Forelimb muscle (tissue), 1 donor: Measurements from ENCODE around the gene LRRC8C. TPM values are rescaled to one million over a fixed set of nuclear protein-coding genes. Genes with fewer than 3 reads are reported as not detected.
"Not testable (repeated sequence)": the region's sequence is repeated elsewhere in the genome, so short reads cannot be mapped to it uniquely, and the experiment has no call there.

Experiments used
- DNase-seq: peaks from one replicate; pipeline ENCODE4 v3.0.0-alpha.2; 2013; ENCODE audit warnings: low read depth
- polyA plus RNA-seq: library from polyadenylated mRNA; unstranded; fragments of 120-200 nt; gene quantifications from one replicate; pipeline ENCODE4 v1.2.1, GENCODE V29; 2013; ENCODE audit not compliant: insufficient read length

The LRRC8C gene
- polyA plus RNA-seq = 5.5 TPM

DNA sequence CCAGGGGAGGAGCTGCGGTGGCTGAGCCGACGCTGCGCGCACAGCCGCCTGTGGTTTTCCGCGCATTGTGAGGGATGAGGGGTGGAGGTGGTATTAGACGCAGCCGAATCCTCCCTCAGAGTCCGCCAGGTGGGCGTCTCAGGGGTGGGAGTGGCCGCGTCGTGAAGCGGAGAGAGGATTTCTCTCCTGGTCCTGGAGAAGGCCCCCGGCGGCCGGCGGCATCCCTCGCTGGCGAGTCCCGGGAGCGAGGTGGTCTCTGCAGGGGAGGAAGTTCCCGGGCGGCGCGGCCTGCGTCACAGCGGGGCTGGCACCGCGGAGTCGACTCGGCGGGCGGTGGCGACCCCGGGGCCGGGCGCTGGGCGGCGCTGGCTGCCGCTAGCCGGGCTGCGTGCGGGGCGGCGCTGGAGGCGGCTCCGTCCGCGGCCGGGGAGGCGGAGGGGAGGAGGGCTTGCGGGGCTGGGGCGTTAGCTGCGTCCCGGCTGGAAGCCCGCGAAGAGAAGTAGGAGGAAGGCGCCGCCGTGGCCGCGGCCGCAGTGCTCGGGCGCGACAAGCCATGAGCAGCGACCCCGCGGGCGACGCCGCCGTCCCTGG, at the start of gene LRRC8C:
TSS of gene LRRC8C (plus strand) at position 464 of the 591 bp plus-strand sequence. CDS start 53,354 bp downstream, outside the sequence.
- DNase-seq = no peak

DNA sequence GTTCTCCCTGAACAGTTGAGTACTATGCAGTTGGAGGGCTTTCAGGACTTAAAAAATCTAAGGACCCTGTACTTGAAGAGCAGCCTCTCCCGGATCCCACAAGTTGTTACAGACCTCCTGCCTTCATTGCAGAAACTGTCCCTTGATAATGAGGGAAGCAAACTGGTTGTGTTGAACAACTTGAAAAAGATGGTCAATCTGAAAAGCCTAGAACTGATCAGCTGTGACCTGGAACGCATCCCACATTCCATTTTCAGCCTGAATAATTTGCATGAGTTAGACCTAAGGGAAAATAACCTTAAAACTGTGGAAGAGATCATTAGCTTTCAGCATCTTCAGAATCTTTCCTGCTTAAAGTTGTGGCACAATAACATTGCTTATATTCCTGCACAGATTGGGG, 48.7 kb upstream of the LRRC8C start:
- no peak for DNase-seq

DNA sequence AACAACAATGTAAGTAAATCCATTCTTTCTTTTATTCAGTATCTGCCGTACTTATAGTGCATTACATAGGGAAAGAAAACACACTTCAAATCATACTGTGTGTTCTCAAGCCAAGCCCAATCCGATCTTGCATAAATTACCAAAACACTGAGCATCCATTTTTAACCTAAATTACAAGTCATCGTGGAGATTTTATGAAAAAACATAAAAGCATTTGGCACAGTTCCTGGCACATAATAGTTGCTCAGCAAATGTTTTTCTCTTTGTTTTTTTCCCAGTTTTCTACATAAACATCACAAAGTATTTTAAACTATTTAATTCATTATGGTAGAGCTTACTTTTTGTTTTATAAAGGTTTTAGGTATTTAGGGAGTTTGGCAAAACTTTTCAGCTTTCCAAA, 48.1 kb upstream of the LRRC8C start:
- no peak for DNase-seq

DNA sequence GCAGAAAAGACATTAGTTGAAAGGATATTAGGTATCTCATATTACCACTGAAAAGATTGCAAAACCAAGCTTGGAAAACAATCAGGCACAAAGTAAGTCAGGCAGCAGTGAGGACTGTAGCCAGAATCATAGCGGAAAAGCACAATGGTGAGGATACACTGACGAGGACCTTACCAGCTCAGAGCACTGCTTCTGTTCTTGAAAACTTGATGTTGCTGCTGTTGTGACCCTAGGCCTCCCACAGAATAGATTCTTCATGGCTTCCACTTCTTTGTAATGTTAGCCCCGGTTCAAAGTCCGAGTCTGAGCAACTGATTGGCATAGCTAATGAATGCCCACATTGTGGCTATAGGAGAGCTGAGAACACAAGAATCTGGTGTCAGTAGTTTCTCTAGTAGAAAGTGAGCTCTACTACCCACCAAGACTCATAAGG, 45.2 kb upstream of the LRRC8C start:
- no peak for DNase-seq

DNA sequence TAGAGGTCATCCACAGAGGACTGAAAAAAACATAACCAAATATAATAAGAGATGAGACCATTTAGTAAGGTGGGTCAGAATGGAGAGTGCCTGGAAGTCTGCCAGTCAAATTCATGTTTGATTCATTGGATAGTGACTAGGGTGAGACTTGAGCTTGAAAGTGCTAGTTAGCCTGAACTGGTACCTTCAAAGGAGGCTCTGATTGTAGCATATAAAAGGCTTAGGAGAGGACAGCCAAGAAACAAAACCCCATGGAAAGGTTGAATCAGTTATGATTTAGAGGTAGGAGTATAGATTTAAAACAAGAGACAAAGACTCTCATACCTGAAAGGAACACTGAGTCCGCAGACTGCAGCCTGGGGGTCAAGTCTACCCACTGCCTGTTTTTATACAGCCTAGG, 44.4 kb upstream of the LRRC8C start:
- DNase-seq = no peak

DNA sequence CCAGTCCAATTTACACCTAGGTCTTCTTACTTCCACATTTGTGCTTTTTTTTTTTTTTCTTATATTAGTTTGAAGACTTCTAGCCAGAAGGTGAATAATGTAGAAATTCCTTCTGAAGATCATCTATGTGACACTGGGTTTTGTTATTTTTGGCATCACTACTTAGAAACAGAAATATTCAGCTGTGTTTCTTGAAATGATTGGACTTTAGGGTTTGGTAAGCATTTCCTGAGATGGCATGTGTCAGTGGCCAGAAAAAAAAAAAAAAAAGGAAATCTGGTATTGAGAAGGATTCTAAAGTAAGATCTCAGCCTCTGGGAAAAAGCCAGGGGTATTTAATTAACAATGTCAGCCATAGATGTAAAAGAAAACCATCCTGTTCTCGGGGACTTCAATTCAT, 43.4 kb upstream of the LRRC8C start:
- DNase-seq = no peak

DNA sequence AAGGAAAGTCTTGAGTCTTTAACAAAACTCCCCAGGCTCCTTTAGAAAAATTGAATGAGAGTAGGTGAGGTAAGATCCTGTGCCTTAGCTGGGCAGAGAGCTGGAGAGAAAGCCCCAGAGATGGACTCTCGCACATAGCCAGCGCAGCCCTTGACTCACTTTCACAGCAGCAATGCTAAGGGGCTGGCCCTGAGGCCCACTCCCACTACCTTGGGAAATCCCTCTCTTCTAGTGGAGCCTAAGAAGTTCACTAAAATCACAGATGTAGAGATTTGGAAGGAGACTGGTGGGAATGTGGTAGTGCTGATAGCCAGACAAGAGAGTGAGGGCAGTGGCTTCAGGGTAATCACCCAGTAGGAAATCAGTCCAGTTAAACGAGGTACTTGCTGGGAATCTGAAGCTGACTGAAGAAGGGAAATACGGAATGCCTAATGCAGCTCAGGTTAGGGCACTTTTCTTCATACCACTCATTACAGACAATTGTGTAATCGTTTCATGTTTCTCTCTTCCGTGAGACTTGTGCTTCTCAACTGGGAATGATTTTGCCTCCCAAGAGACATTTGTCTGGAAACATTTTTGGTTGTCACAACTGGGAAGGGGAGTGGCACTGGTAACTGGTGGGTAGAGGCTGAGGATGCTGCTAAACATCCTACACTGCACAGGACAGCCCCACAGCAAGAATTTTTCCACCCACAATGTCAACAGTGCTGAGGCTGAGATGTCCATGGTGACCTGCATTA, 42.4 kb upstream of the LRRC8C start:
- no peak for DNase-seq

DNA sequence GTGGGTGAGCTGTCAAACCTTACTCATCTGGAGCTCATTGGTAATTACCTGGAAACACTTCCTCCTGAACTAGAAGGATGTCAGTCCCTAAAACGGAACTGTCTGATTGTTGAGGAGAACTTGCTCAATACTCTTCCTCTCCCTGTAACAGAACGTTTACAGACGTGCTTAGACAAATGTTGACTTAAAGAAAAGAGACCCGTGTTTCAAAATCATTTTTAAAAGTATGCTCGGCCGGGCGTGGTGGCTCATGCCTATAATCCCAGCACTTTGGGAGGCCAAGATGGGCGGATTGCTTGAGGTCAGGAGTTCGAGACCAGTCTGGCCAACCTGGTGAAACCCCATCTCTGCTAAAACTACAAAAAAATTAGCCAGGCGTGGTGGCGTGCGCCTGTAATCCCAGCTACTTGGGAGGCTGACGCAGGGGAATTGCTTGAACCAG, 40.0 kb upstream of the LRRC8C start:
- not testable (repeated sequence) for DNase-seq

DNA sequence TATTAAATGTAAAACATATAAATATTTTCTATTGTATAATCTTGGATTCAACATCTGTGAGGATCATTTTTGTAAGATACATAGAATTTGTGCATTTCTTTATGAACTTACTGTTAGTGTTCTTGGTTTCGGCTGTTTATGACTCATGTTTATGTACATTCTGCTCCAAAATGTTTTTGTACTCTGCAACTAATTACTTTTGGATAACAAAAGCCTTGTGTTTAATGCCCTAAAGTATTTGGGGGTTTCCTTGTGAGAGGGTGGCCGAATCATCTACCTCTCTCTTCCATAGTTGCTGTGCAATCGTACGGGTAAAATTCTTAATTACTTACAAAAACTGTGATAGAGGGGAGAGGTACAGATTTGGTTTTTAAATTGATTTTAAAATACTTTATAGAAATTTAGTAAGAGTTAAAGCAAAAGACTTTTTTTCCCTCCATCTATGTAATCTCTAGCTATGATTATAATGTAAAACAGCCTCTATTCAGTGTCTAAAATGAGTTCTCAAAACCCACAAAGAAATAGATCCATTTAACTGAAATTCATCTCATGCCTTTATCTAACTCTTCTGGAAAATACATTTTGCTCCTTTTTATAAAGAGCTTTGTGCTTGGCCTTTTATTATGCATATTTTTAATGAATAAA, 38.7 kb upstream of the LRRC8C start:
- no peak for DNase-seq

DNA sequence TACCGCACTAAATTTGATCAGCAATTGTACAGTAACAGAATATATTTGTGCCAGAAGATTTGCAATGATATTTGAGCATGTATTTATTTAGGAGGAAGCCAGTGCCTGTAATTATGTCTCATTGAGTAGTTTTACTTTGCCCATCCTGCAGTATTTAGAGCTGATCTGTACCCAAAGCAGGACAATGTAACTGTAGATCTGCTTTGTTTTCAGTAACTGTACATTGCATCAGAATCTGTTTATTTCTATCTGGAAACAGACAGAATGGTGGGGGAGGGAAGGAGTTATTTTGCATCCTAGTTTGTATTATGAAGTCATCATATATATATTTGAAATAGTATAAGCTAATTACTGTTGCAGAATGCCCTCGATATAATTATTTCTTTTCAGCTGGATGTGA, 36.2 kb upstream of the LRRC8C start:
- no peak for DNase-seq

DNA sequence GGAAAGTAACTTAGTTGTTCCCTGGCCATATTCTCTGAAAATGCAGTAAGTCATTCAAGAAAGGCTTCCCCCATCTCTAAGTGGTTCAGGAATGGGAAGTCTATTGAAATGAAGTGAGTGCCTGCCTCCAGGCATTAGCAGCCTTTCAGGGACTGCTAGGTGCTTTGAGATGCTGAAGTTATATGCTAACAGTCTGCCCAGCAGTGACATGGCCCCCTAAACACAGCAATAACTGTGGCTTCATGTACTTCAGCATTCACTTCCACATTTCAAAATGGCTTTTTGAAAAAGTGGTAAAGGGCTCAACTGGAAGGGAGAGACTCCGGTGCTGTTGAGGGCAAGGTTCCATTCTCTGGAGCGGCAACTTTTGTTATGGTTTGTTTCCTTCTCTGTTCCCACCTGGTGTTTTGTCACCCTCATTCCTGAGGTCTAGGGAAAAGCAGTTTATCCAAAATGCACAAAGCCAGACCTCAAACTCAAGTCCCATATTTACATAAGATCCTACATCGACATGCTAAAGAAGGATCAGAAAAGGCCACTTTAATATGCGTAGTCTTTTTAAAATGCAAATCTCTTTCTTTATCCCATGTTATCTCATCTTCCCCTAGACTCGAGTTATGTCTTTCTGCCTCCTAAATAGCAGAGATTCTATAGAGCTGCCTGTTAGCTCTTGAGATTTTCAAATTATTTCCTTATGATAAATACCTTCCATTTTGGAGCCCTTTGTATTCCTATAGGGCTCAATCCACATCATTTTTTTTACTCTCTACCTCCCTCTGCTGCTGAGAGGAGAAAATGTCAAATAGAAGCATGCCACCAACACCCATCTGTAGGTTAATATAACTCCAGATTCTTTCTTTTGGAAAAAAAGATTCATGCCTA, 34.2 kb upstream of the LRRC8C start:
- DNase-seq = no peak

DNA sequence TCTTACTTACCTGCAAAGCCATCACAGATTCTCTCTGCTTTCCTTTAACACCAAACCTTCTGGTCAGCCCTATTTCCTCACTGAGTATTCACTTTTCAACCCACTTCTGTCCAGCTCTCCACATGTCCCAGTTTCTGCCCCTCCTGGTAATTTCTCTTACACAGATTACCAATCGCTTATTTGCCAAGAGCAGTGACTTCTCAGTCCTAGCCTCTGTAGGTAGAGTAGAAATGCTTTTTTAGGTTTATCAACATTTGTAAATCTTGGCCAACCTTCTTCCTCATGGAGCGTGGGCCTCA, 33.6 kb upstream of the LRRC8C start:
- no peak for DNase-seq

DNA sequence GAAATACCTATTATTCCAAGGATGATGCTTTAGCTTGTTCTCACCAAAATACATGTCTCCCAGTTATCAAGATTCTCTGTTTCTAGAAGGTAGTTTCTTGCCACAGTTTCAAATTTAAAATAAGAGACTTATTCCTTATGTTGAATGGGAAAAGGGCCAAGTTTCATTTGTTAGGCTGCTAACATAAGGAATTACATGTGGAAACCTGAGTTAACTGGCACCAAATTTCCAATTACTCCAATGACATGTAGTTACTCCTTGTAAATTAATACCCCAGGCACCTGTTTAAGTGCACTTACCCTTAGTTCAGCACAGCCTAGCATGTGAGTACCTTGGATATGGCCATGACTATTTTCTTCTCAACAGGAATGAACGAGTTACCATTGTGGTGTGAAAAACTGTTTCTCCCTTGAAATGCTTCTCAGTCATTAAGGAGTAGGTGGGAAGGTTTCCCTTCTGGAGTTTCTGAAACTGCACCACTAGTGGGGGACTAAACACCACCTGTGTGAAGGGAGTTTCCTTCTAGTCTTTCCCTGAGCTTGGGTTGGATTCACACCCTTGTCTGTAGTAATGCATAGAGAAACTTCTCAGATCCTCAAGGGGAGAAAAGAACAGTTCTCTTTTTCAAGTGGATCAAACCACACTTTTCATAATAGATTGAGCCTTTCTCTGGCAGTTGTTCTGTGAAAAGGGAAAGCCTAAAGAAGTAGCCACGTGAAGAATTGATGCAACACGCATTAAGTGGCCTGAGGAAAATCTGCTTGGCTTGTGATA, 32.3 kb upstream of the LRRC8C start:
- DNase-seq = no peak

DNA sequence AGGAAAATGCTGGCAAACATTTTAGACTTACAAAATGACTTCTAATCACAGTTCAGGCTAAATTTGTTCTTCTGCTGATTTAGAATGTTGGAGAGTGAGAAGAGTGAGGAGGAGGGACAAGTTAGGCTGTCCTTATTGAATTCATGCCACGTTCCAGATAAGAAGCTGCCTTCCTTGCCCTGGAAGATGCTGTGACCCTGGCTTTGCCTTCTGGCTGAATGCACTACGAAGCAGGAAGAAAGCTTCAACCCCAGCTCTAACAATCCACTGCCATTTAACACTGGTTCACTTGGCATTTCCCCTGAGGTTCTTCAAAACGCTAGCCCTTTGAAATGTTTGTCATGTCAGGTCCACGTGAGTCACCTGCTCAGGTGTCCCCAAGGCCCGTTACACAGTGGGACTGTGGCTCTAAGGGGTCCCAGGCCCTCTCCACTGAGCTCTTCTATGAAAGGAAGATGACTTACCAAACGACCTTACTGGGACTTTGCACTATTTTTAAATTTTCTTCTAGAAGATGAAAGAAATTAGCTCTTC, 30.0 kb upstream of the LRRC8C start:
- DNase-seq = no peak

DNA sequence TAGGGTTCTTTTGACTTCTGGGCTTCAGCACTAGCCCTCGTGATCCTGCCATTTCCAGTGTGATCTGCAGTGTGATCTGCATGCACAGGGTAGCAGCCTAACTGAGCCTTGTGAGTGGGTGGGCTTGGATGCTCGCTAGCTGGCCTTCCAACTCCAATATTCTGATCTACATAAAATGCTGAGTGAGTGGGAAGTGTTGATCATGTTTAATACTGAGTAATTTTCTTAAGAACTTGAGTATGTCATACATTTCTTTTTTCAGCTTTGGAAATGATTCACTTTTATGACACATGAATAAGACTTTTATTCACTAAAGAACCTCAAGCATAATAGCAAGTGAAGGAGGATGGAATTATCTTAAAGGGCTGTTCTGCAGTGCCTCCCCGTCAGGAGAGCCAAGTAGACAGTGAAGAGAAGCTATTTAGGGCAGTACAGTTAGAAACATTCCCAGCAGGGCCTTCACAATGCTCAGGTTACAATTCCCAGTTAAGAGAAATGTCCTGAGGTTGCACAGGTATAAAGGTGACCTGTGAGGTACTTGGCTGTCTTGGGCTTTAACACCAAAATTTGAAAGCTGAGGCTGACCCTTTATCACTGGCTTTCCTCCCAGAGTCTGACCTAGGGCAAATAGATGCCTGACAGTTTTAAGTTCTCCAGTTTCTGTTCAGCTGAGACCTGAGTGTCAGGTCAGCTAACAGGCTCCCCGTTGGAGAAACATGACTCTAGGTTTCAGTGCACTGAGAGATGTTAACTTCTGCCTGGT, 29.1 kb upstream of the LRRC8C start:
- no peak for DNase-seq

DNA sequence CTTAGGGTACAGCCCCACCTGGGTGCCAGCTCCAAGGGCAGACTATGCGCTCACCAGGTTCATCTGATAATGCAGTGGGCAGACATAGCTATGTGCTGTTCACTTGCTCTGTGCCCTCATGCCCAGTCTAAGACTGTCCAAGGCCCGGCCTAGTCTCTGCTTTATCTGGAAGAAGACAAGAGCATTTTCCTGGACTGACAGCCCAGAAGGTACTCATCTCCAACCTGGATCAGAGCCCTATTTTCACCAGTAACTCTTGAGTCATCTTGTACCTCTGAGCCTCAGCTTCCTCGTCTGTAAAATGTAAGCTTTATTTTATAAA, 28.5 kb upstream of the LRRC8C start:
- no peak for DNase-seq

DNA sequence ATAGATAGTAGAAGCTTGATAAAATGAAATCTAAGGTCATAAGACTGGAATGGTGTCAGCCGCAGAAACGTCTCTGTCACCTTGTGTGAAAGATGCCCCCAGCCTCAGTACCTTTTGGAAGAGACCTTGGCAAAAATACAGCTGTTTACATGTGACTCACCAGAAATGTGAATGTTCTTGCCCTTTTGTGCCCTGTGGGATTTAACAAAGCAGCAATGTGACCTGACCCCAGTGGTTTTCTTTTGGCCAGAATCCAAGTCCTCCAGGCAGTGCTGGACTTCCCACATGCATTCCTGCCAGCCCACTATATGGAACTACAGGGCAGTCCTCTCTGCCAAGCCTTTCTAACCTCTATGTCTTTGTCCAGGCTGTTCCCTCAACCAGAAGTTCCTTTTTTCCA, 27.2 kb upstream of the LRRC8C start:
- no peak for DNase-seq

DNA sequence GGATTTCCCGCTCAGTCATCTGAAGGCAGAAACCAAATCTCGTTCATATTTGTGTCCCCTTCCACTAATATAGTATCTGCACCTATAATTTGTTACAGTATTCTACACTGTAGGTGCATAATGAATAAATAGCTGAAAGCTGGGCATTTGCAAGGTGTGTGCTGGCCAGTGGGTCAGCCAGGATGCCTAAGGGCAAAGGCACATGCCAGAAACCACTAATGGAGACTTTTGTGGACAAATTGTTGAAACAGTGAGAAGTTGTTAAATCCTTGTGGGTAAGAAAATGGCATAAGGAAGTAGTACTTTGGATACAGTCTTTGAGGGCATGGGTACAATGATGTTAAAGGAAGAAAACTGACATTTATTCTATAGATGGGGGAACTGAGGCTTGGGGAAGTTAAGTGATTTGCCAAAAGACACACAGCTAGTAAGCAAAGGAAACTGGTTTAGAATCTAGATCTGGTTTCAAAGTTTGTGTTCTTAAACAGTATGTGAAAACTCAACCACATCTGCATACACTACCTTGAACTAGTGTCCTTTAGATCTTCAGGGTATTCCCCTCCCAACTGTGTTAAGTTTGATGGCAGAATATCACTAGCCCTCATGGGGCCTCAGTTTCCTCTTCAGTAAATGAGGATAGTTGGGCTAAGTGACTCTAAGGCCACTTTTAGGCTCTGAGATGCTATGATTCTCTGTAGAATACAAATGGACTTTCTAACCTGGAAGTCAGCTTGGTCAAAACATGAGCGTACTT, 26.5 kb upstream of the LRRC8C start:
- DNase-seq = no peak

DNA sequence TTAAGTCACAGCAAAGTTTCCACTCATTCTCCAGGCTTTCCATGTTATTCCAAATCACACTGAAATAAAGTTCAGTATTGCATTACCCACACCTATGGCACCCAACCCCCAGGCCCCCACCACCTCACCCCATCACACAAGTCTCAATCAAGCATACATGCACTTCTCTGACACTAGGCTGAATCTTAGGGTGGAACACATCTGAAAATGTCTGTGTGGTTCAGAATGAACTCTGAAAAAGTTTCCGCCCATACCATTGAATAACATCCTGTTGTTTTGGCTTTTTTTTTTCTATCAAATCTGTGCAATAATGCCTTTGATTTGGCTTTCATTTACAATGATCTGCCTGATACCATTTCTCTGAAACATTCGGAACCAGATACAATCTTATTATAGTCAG, 25.8 kb upstream of the LRRC8C start:
- no peak for DNase-seq
